ENCODE data around the gene UNK.
A peak's percentile ranks its signal among the peaks of the same experiment; 100 is the strongest.

The UNK gene

GRCh38 chr17:75820094-75821080 lies 35.8 kb downstream of the UNK start:
- DNase-seq (ENCODE audit: low read depth, low spot score) = no peak

- DNase-seq (ENCODE audit: low read depth, low spot score) = no peak
These were observed 36.9 kb downstream of the UNK start for GRCh38 chr17:75821552-75821951.

DNA sequence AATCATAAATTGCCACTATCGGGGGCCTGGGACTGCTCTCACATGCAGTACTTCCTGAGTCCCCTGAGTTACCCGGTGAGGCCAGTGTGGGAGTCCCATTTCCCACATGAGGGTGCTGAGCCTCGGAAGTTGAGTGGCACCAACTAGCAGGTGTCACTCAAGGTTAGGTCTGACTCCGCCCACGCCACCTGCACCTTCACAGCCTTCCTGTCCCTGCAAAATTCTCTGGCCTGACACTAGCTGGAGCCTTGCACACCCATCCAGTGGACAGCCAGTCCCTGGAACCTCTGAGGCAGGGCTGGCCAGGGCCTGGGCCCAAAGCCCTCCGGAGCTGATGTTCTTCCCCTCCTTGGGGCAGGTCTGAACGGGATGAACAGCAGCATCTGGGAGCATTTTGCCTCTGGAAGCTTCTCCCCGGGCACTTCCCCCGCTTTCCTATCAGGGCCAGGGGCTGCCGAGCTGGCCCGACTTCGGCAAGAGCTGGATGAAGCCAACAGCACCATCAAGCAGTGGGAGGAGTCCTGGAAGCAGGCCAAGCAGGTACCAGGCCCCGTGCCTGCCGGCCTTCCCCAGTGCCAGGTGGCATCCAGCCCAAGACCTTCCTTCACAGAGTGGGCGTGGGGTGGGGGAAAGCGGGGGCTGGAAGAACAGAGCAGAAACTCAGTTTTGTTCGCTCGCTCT lies 37.7 kb downstream of the UNK start:
- no peak for DNase-seq (ENCODE audit: low read depth, low spot score)

DNA sequence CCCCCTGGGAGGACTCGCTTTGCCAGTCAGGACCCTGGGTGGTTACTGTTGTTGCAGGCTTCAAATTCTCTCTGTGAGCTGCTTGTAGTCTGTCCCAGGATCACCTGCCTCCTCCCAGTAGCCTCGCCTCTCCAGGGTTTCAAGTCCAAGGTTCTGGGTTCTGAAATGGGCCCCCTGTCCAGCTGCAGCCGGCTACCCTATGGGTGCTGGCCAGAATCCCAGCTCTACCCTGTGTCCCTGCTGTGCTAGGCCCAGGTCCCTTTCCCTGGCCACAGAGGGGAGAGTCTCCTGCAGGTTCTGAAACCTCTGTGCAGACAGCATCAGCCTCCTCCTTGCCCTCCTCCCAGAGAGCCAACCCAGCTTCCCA lies 38.2 kb downstream of the UNK start:
- DNase-seq (ENCODE audit: low read depth, low spot score) = no peak

GRCh38 chr17:75823257-75824041 lies 38.8 kb downstream of the UNK start:
- DNase-seq (ENCODE audit: low read depth, low spot score) = no peak

DNA sequence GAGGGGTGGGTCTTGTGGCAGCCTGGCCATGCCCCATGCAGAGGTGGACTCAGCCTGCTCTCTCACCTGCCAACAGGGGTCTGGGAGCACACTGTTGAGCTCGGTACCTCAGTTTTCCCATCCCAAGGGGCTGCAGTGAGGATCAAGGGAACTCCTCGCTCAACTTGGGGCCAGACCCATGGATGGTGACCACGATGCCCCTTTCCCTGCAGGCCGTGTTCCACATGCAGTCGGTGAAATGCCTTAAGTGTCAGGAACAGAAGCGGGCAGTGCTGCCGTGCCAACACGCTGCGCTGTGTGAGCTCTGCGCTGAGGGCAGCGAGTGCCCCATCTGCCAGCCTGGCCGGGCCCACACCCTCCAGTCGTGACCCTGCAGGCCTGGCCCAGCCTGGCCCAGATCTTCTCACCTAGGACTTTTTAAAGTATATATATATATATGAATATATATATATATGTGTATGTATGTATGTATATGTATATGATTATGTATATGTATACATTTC lies 39.5 kb downstream of the UNK start:
- DNase-seq (ENCODE audit: low read depth, low spot score) = no peak

GRCh38 chr17:75824666-75825065 lies 40.1 kb downstream of the UNK start:
- no peak for DNase-seq (ENCODE audit: low read depth, low spot score)

- DNase-seq (ENCODE audit: low read depth, low spot score) = no peak
These were observed 40.5 kb downstream of the UNK start for GRCh38 chr17:75825149-75825552.

DNA sequence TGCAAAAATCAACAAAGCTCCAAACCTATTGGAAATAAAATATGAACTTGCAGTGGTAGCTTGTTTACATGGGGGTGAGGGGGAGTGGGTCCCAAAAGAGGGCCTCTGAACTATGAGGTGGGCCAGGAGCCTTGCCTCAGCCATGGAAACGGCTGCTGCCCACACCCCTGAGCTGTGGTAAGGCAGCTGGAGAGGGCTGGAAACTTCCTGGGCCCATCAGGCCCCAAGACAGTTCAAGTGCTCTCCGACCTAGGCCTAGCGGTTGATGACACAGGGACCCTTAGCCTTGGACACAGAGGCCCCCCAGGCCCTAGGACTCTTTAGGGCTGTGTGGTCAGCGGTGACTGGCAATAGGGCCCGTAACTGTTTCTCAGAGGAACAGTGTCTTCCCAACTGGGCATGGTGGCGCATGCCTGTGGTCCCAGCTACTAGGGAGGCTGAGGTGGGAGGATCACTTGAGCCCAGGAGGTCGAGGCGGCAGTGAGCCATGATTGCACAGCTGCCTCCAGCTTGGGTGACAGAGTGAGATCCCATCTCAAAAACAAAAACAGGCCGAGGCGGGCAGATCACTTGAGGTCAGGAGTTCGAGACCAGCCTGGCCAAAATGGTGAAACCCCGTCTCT lies 41.3 kb downstream of the UNK start:
- no peak for DNase-seq (ENCODE audit: low read depth, low spot score)

GRCh38 chr17:75826561-75827307 lies 42.1 kb downstream of the UNK start:
- DNase-seq (ENCODE audit: low read depth, low spot score) = no peak

DNA sequence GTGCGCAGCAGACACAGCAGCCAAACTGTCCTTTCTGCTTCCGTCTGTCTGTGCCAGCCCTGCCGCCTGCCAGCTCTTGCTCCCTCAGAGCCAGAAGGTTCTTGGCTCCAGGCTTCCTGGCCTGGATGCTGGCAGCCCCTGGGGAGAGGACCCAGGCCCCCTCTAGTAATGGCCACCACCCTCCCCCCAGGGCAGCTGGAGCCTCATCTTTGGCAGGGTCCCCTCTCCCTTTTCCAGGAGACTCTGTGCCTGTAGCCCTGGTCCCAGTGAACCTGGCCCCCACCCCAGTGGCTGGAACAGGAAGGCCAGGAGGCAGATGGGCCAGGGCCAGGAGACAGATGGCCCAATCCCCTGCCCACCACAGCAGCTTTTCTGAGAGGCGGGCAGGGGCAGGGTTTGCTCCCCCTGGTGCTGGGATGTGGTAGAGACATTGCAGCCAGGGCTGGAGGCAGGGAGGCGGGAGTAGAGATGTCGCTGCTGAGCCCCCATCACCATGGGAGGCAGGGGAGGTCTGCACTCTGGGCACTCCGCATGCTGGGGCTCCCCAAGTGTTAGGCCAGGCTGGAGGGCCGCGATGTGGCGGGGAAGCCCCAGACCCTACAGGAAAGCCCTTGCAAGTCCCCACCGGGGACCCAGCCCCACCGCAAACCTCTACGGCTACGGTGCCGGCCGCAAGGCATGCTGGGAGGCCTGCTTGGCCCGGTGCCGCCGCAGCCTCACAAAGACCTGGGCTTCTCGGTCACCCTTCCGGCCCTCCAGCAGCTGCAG lies 42.9 kb downstream of the UNK start:
- peak; percentile 86 for DNase-seq (ENCODE audit: low read depth, low spot score)

GRCh38 chr17:75828076-75828400 lies 43.4 kb downstream of the UNK start:
- no peak for DNase-seq (ENCODE audit: low read depth, low spot score)

- no peak for DNase-seq (ENCODE audit: low read depth, low spot score)
These were observed 44.1 kb downstream of the UNK start for GRCh38 chr17:75828741-75829140.

DNA sequence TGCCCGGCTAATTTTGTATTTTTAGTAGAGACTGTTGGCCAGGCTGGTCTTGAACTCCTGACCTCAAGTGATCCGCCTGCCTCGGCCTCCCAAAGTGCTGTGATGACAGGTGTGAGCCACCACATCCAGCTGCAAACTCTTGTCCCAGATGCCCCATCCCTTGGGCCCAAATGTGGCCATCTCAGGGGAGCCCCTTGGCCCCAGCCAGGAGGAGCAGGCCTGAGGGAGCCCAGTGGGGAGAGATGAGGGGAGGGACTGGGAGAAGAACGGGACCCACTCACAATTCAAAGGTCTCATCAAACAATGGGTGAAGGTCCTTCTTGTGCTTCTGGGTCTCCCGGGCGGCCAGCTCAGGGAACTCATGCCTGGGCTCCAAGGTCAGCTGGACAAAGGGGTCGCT lies 45.1 kb downstream of the UNK start:
- DNase-seq (ENCODE audit: low read depth, low spot score) = no peak

DNA sequence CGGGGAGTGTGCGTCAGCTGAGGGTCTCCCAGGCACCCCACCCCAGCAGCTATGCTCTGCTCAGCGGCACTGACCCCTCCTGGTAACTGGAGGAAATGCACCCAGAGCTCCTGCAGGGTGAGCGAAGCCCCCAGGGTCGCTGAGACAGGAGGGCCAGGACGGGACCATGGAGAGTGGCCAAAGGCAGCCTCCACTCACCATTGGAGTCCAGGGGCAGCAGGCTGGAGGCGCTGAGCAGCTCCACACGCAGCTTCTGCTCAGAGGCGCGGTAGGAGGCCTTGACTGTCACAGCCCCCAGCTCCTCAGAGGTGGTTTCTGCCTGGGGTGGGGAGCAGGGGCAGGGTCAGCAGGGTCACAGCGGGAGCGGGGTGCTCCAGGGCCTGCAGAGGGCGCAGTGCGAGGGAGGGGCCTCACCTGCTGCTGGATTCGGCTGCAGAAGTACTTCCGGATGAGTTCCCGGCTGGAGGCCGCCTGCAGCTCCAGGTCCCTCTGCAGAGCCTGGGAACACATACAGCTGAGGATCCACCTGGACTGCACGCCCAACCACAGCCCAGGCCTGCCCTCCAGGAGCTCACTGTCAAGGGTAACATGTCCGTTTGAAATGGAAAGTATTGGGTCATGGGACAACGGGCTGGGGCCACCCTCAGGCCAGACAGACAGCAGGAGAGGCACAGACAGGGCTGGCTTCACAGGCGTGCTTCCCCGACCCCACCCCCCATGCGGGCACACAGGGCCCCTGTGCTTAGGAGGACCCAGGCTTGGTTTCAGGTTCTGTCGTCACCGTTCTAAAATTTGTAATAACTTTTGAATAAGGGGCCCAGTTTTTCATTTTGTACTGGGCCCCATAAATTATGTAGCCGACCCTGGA lies 45.8 kb downstream of the UNK start:
- DNase-seq (ENCODE audit: low read depth, low spot score) = no peak

- no peak for DNase-seq (ENCODE audit: low read depth, low spot score)
These were observed 46.5 kb downstream of the UNK start for GRCh38 chr17:75831032-75831571.

GRCh38 chr17:75832164-75832651 lies 47.6 kb downstream of the UNK start:
- DNase-seq (ENCODE audit: low read depth, low spot score) = peak; percentile 61

GRCh38 chr17:75832652-75833400 lies 48.2 kb downstream of the UNK start:
- DNase-seq (ENCODE audit: low read depth, low spot score) = no peak
